ENCODE results near the gene SAP30BP.
A peak's percentile ranks its signal among the peaks of the same experiment; 100 is the strongest.

The SAP30BP gene

GRCh38 chr17:75654176-75654575, 13.0 kb upstream of the SAP30BP start:
- Histone ChIP-seq H3K36me3 (ENCODE audit: control insufficient read depth in 1 of 2, insufficient read depth in 2 of 2, low read depth in 1 of 2, low read length in 2 of 2) (peaks cover 35 to 60% of the 10 kb centered on the region in 2 experiments), H2AK5ac (ENCODE audit: low read length, severe bottlenecking) (no peak overlapping the region), H3K27ac (ENCODE audit: low read length, poor library complexity, severe bottlenecking) (no peak overlapping the region), H3K9me3 (ENCODE audit: control insufficient read depth, low read length) (no peaks in the 10 kb centered on the region), H3K18ac (ENCODE audit: low read depth in 1 of 2, low read length in 2 of 2) (no peak overlapping the region), H3K23ac (ENCODE audit: low read length in 2 of 2) (no peak overlapping the region), H3K4ac (ENCODE audit: low read depth in 1 of 2, low read length in 2 of 2) (no peak overlapping the region), H3K79me1 (replicated peaks; ENCODE audit: low read length, poor library complexity, severe bottlenecking) (peaks cover 9% of the 10 kb centered on the region), H3K4me2 (ENCODE audit: low read length, poor library complexity, severe bottlenecking) (no peak overlapping the region), H4K8ac (ENCODE audit: low read length) (no peak overlapping the region), H3K9ac (ENCODE audit: low read length) (no peak overlapping the region), H2BK15ac (ENCODE audit: low read depth, poor library complexity, severe bottlenecking) (no peak overlapping the region), H3K27me3 (ENCODE audit: control insufficient read depth in 1 of 2, insufficient read depth in 1 of 2, low read length in 2 of 2) (no peaks in the 10 kb centered on the region), H2BK120ac (ENCODE audit: low read depth, low read length) (no peak overlapping the region), H4K91ac (ENCODE audit: low read length) (no peak overlapping the region), H2AFZ (ENCODE audit: low read depth, low read length) (no peak overlapping the region), H2BK12ac (ENCODE audit: low read length in 2 of 2) (no peak overlapping the region), H3K14ac (ENCODE audit: low read length in 2 of 2) (no peak overlapping the region), H3K4me3 (ENCODE audit: insufficient read depth in 1 of 2, low read depth in 1 of 2, low read length in 2 of 2) (no peak overlapping the region), H3K4me1 (ENCODE audit: control insufficient read depth, insufficient read depth, low read depth, low read length) (peaks cover 2% of the 10 kb centered on the region), H2BK5ac (ENCODE audit: low read depth, low read length, poor library complexity, severe bottlenecking) (no peak overlapping the region)
- no peak for DNase-seq
- WGBS: 93% methylated on average over 2 of the region's 2 CpGs

GRCh38 chr17:75658237-75658636, 8.9 kb upstream of the SAP30BP start:
- no peak for DNase-seq
- H2BK120ac ChIP-seq (ENCODE audit: low read depth, low read length): no peak overlapping the region
- H3K36me3 ChIP-seq (ENCODE audit: control insufficient read depth in 1 of 2, insufficient read depth in 2 of 2, low read depth in 1 of 2, low read length in 2 of 2): peaks cover 38 to 59% of the 10 kb centered on the region in 2 experiments
- H3K79me1 ChIP-seq (replicated peaks; ENCODE audit: low read length, poor library complexity, severe bottlenecking): peaks cover 11% of the 10 kb centered on the region
- no peaks in the 10 kb centered on the region for H3K4me1 ChIP-seq (ENCODE audit: control insufficient read depth, insufficient read depth, low read depth, low read length)
- no peak overlapping the region for H3K4me2 ChIP-seq (ENCODE audit: low read length, poor library complexity, severe bottlenecking)
- H2BK12ac ChIP-seq (ENCODE audit: low read length in 2 of 2): no peak overlapping the region
- peak overlapping the region; percentile 7 for H4K91ac ChIP-seq (ENCODE audit: low read length)
- no peak overlapping the region for H3K14ac ChIP-seq (ENCODE audit: low read length in 2 of 2)
- WGBS: 96% methylated on average over 5 of the region's 5 CpGs
- no peak overlapping the region for H3K18ac ChIP-seq (ENCODE audit: low read depth in 1 of 2, low read length in 2 of 2)
- H2AK5ac ChIP-seq (ENCODE audit: low read length, severe bottlenecking): no peak overlapping the region
- no peak overlapping the region for H2AFZ ChIP-seq (ENCODE audit: low read depth, low read length)
- no peak overlapping the region for H3K23ac ChIP-seq (ENCODE audit: low read length in 2 of 2)
- no peak overlapping the region for H3K9ac ChIP-seq (ENCODE audit: low read length)
- H2BK15ac ChIP-seq (ENCODE audit: low read depth, poor library complexity, severe bottlenecking): no peak overlapping the region
- H3K9me3 ChIP-seq (ENCODE audit: control insufficient read depth, low read length): no peaks in the 10 kb centered on the region
- no peak overlapping the region for H3K4ac ChIP-seq (ENCODE audit: low read depth in 1 of 2, low read length in 2 of 2)
- no peak overlapping the region for H4K8ac ChIP-seq (ENCODE audit: low read length)
- no peak overlapping the region for H3K4me3 ChIP-seq (ENCODE audit: insufficient read depth in 1 of 2, low read depth in 1 of 2, low read length in 2 of 2)
- no peaks in the 10 kb centered on the region for H3K27me3 ChIP-seq (ENCODE audit: control insufficient read depth in 1 of 2, insufficient read depth in 1 of 2, low read length in 2 of 2)
- no peak overlapping the region for H2BK5ac ChIP-seq (ENCODE audit: low read depth, low read length, poor library complexity, severe bottlenecking)
- H3K27ac ChIP-seq (ENCODE audit: low read length, poor library complexity, severe bottlenecking): no peak overlapping the region

GRCh38 chr17:75661531-75661930, 5.6 kb upstream of the SAP30BP start:
- H2AK5ac ChIP-seq (ENCODE audit: low read length, severe bottlenecking): no peak overlapping the region
- H3K27ac ChIP-seq (ENCODE audit: low read length, poor library complexity, severe bottlenecking): no peak overlapping the region
- no peak overlapping the region for H3K4me2 ChIP-seq (ENCODE audit: low read length, poor library complexity, severe bottlenecking)
- no peak overlapping the region for H4K91ac ChIP-seq (ENCODE audit: low read length)
- peaks cover 26% of the 10 kb centered on the region for H3K79me1 ChIP-seq (replicated peaks; ENCODE audit: low read length, poor library complexity, severe bottlenecking)
- H3K14ac ChIP-seq (ENCODE audit: low read length in 2 of 2): no peak overlapping the region
- no peak overlapping the region for H3K18ac ChIP-seq (ENCODE audit: low read depth in 1 of 2, low read length in 2 of 2)
- no peak overlapping the region for H2BK12ac ChIP-seq (ENCODE audit: low read length in 2 of 2)
- H3K4me3 ChIP-seq (ENCODE audit: insufficient read depth in 1 of 2, low read depth in 1 of 2, low read length in 2 of 2): no peak overlapping the region
- WGBS: 96% methylated on average over 4 of the region's 4 CpGs
- no peak overlapping the region for H2BK15ac ChIP-seq (ENCODE audit: low read depth, poor library complexity, severe bottlenecking)
- no peak overlapping the region for H2AFZ ChIP-seq (ENCODE audit: low read depth, low read length)
- no peak overlapping the region for H2BK120ac ChIP-seq (ENCODE audit: low read depth, low read length)
- peaks cover 38 to 62% of the 10 kb centered on the region in 2 experiments for H3K36me3 ChIP-seq (ENCODE audit: control insufficient read depth in 1 of 2, insufficient read depth in 2 of 2, low read depth in 1 of 2, low read length in 2 of 2)
- no peaks in the 10 kb centered on the region for H3K9me3 ChIP-seq (ENCODE audit: control insufficient read depth, low read length)
- H3K4me1 ChIP-seq (ENCODE audit: control insufficient read depth, insufficient read depth, low read depth, low read length): peaks cover 7% of the 10 kb centered on the region
- H3K27me3 ChIP-seq (ENCODE audit: control insufficient read depth in 1 of 2, insufficient read depth in 1 of 2, low read length in 2 of 2): no peaks in the 10 kb centered on the region
- no peak overlapping the region for H2BK5ac ChIP-seq (ENCODE audit: low read depth, low read length, poor library complexity, severe bottlenecking)
- H3K9ac ChIP-seq (ENCODE audit: low read length): no peak overlapping the region
- DNase-seq: no peak
- H3K23ac ChIP-seq (ENCODE audit: low read length in 2 of 2): no peak overlapping the region
- no peak overlapping the region for H4K8ac ChIP-seq (ENCODE audit: low read length)
- no peak overlapping the region for H3K4ac ChIP-seq (ENCODE audit: low read depth in 1 of 2, low read length in 2 of 2)

GRCh38 chr17:75662511-75662910, 4.6 kb upstream of the SAP30BP start:
- Histone ChIP-seq H4K8ac (ENCODE audit: low read length) (no peak overlapping the region), H2BK120ac (ENCODE audit: low read depth, low read length) (no peak overlapping the region), H3K27ac (ENCODE audit: low read length, poor library complexity, severe bottlenecking) (no peak overlapping the region), H2BK12ac (ENCODE audit: low read length in 2 of 2) (no peak overlapping the region), H3K4me2 (ENCODE audit: low read length, poor library complexity, severe bottlenecking) (no peak overlapping the region), H3K18ac (ENCODE audit: low read depth in 1 of 2, low read length in 2 of 2) (no peak overlapping the region), H2BK5ac (ENCODE audit: low read depth, low read length, poor library complexity, severe bottlenecking) (no peak overlapping the region), H3K14ac (ENCODE audit: low read length in 2 of 2) (no peak overlapping the region), H3K27me3 (ENCODE audit: control insufficient read depth in 1 of 2, insufficient read depth in 1 of 2, low read length in 2 of 2) (no peaks in the 10 kb centered on the region), H3K4me1 (ENCODE audit: control insufficient read depth, insufficient read depth, low read depth, low read length) (peaks cover 7% of the 10 kb centered on the region), H3K9me3 (ENCODE audit: control insufficient read depth, low read length) (no peaks in the 10 kb centered on the region), H3K23ac (ENCODE audit: low read length in 2 of 2) (no peak overlapping the region), H3K9ac (ENCODE audit: low read length) (no peak overlapping the region), H4K91ac (ENCODE audit: low read length) (no peak overlapping the region), H3K4ac (ENCODE audit: low read depth in 1 of 2, low read length in 2 of 2) (no peak overlapping the region), H2AK5ac (ENCODE audit: low read length, severe bottlenecking) (no peak overlapping the region), H3K79me1 (replicated peaks; ENCODE audit: low read length, poor library complexity, severe bottlenecking) (peaks cover 28% of the 10 kb centered on the region), H2AFZ (ENCODE audit: low read depth, low read length) (no peak overlapping the region), H3K4me3 (ENCODE audit: insufficient read depth in 1 of 2, low read depth in 1 of 2, low read length in 2 of 2) (no peak overlapping the region), H2BK15ac (ENCODE audit: low read depth, poor library complexity, severe bottlenecking) (no peak overlapping the region), H3K36me3 (ENCODE audit: control insufficient read depth in 1 of 2, insufficient read depth in 2 of 2, low read depth in 1 of 2, low read length in 2 of 2) (peaks cover 34 to 56% of the 10 kb centered on the region in 2 experiments)
- 97% methylated on average over 9 of the region's 9 CpGs for WGBS
- DNase-seq: no peak

Data from mesenchymal stem cell (in vitro differentiated cells and primary cell).